Middle frontal gyrus (tissue), 1 donor: ENCODE data around the gene DMRT2.

Source experiments
- DNase-seq: peaks from one replicate; pipeline ENCODE4 v3.0.0-alpha.2; 2015; ENCODE audit warnings: low spot score; ENCODE audit errors: extremely low spot score

The DMRT2 gene

DNA sequence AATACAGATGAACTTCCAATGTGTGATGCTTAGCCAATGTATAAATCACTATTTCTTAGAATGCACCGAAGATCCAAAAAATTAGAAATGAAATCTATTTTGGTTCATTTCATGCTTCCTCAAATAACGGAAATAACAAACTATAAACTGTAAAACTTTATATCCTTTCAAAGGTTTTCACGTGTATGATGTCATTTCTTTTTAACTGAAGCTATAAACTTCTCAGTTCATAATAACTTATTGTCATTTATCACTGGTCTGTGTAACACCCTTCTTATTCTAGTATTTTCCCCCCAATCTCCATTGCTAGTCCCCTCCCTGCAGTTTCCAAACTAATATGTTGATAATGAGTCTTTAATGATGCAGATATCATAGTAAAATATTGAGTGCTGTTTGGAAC, 36.4 kb downstream of the DMRT2 start:
- DNase-seq = no peak

DNA sequence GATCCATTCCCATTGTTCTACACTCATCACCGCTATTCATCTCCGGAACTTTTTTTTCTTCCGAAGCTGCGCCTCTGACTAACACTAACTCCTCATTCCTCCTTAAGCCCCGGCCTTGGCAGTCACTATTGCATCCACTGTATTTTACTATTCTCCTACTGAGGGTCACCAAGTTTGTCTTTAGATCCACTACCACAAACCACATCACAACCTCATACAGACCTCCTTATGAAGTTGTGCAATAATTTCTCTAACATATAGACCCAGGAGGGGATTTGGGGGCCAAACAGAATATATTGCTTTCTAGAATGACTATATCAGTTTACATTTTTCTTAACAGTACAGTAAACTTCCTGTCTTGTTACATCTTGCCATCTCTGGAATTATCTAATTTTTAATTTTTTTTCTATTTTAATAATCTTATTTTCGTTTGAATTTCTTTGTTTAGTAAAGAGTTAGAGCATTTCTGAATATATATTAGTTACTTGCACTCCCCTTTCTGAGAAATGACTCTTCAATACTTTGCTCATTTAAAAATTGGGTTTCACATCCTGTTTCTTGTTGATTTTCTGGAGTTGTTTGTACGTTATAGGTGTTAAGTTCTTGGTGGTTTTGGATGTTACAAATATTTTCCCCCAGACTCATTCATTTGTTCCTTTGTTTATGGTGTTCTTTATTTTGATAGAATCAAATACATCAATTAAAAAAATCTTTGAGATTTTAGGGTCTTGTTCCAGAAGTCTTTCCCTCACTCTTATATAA, 37.1 kb downstream of the DMRT2 start:
- no peak for DNase-seq

DNA sequence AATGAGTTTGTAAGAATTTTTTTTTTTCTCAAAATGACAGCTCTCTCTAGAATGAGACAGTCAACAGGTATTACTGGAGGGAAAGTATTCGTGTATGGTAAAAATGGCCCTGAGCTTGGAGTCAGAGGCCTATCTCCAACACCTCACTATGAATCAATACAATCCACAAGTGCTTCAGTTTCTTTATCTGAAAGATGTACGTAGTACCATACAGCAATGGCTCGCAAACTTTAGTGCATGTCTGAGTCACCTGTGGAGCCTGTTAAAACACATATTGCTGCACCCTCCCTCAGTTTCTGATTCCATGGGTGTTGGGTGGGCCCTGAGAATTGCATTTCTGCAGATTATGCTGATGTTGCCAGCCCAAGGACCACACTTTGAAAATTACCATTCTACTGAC, 44.6 kb downstream of the DMRT2 start:
- DNase-seq = no peak

DNA sequence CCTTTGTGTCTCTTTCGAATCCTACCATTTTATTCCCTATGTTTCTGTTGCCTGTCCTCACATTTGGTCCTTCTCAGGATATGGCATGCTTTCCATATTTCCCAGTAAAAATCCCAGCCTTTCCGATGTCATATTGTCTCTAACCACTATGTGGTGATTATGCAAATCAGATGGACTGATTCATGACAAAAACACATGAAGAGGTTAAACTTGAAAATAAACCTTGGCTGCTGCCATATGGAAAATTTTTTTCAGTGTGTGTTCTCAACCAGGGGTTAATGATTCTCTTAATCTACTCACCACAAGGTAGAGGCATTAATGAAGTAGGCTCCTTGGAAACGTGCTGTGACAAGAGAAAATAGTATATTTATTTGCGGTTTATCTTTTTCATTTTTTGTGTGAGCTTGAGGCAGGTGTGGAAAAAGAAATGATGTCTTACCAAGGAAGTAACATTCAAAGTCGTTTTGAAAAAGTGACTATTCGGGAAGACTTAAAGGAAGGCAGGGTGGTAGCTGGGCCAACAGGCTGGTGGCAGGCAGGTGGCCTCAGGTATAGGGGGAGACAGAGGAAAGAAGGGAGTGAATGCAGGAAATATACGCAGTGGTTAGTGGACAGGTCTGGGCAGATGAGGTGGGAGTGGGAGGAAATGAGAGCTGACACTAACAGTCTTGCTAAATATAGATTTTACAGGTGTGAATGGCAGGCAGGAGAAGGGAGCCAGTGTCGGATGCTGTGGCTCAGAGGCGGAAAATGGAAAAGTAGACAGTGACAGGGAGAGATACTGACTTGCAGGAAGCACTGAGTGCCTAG, 46.2 kb downstream of the DMRT2 start:
- DNase-seq = no peak

DNA sequence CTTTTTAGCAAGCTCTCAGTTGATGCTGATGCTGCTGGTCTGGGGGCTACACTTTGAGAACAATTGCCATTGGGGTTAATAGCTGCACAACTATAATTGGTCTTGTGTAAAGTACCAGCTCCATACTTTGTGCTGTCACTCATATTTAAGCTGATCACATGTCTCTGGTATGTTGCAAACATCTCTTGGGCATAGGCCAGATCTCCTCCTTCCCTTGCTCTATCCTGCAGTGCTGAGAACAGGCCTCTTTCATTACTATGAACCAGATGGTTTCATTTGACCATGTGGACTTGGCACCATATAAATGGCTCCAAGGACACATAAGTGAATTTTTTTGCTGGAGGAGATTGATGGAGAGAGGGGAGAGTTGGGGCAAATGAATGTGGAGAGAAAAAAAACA, 48.4 kb downstream of the DMRT2 start:
- no peak for DNase-seq

DNA sequence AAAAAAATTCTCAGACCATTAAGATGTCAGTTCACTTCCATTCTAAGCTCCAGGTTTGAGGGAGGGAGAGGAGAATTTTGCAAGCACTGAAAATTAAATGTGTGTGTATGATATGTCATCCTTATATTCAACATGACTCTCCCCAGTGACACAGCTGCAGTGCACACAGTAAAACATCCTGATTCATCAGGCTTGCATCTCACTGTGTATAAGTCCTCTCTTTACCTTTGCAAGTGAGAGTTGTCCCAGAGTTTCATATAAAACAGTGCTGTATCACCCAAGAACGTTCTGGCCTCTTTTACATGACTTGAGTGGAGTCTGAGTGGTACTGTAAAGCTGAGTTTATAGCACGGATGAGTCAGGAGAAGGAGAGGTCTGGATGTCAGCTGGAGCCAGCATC, 50.0 kb downstream of the DMRT2 start:
- DNase-seq = no peak

DNA sequence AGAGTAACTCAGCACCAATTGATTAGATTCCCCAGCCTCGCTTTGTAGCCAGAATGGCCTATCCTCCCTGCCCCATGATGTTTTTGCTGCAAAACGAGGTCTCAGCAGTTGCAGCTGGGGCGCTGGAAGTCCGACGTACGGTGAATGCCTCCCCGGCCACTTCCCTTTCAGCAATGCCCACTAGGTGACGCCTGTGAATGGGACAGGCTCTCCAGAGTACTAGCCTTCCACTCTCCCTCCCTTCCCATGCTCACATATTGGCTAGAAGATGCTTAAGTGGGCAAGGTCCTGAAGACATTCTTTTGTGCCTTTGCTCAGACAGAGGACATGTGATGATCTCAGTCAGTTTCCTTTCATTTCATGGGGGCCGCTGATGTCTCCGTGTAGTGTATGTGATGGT, 50.8 kb downstream of the DMRT2 start:
- no peak for DNase-seq

DNA sequence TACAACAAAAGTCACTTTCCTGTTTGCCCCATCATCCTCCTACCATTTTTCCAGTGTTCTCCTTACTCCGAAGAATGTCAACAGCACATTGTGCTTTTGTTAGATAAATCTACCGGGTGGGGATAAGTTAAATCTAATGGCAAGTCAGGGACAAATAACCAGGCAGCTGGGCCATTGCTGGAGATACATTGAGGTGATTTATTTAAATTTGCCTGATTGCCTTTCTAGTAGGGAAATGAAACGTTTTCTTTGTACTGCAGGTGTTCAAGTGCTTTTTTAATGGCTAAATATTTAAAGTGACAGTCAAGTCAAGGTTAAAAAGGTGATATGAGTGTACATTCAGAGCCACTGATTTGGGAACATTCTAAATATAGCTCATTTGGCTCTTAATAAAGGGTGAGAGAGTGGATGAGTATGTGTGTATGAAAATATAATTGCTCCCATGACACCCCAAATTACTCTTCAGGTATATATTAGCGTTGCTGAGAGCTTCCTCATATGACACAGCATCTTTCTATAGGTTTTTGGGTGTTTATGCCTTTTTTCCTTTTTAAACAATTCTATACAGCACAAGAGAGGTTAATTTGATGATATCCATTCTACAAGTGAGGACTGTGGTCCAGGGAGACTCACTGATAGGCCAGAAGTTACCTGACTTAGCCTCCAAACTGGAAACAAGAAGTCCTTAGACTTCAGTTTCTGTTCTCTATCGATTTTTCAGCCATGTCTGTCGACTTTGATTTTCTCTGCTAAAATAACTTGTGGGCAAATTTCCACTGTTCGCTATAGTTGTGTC, 51.9 kb downstream of the DMRT2 start:
- DNase-seq = no peak

DNA sequence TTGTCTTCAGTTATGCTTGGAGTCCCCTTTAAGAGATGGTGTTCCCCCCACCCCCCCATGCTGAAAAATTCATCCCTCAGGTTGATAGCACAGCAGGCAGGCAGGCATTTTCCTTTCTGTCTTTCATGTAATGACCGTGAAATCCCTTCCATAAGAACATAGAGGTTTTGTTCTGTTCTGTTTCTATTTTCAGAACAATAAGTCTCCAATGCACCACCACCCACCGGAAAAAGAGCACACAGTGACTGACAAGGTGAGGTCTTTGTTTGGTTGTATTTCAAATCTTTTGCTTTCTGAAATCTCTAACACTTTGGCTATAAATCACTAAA, 52.4 kb downstream of the DMRT2 start:
- no peak for DNase-seq
